Measurements from ENCODE around the gene EXOG. TPM values are rescaled to one million over a fixed set of nuclear protein-coding genes. Genes with fewer than 3 reads are reported as not detected.

The EXOG gene
- total and polyA plus RNA-seq, 2 of the 13 experiments (the other 11 are each of a cell fraction or from before 2014, with no cell fraction given): 5.5 to 9.5 TPM

- no peak for TF ChIP-seq LCORL (IDR thresholded peaks at IDR 0.05)
- peak; percentile 27; the same call in 1 of the 2 replicates for TF ChIP-seq LCORL (CRISPR knock-in tag; IDR thresholded peaks at IDR 0.05)
- no peak for TF ChIP-seq ZNF276 (CRISPR knock-in tag; IDR thresholded peaks at IDR 0.05; ENCODE audit: low read depth)
- TF ChIP-seq PCBP2 (optimal IDR thresholded peaks at IDR 0.05; ENCODE audit: low read depth, low read length, poor library complexity, severe bottlenecking): no peak
- no peak for TF ChIP-seq ARID3A (IDR thresholded peaks at IDR 0.05; ENCODE audit: low read depth, low read length)
- TF ChIP-seq PLSCR1 (CRISPR knock-in tag; IDR thresholded peaks at IDR 0.05; ENCODE audit: borderline replicate concordance): 0 out of 2 replicates have a peak, but pooled peaks have one; percentile 65
- TF ChIP-seq SP5 (CRISPR knock-in tag; IDR thresholded peaks at IDR 0.05; ENCODE audit: borderline replicate concordance, low read depth): 0 out of 2 replicates have a peak, but pooled peaks have one; percentile 15
- no peak for TF ChIP-seq PPARG (CRISPR knock-in tag; conservative IDR thresholded peaks at IDR 0.05)
- no peak for TF ChIP-seq BRD4 (CRISPR knock-in tag; IDR thresholded peaks at IDR 0.05)
- no peak for TF ChIP-seq FOXK2 (IDR thresholded peaks at IDR 0.05)
- TF ChIP-seq NRL (CRISPR knock-in tag; IDR thresholded peaks at IDR 0.05; ENCODE audit: borderline replicate concordance): peak; percentile 38; the same call in 1 of the 2 replicates
- no peak for TF ChIP-seq ASH2L (IDR thresholded peaks at IDR 0.05; ENCODE audit: insufficient read length, low read depth, low read length)
- 0 out of 2 replicates have a peak, but pooled peaks have one; percentile 29 for TF ChIP-seq ZBTB7A (CRISPR knock-in tag; IDR thresholded peaks at IDR 0.05)
- TF ChIP-seq XBP1 (CRISPR knock-in tag; IDR thresholded peaks at IDR 0.05): no peak
- no peak for TF ChIP-seq IKZF1 (IDR thresholded peaks at IDR 0.05)
- TF ChIP-seq CEBPZ (IDR thresholded peaks at IDR 0.05; ENCODE audit: low read length): no peak
- 0 out of 2 replicates have a peak, but pooled peaks have one; percentile 26 for TF ChIP-seq IKZF5 (CRISPR knock-in tag; IDR thresholded peaks at IDR 0.05)
- 0 out of 2 replicates have a peak, but pooled peaks have one; percentile 6 for TF ChIP-seq ZFP91 (CRISPR knock-in tag; IDR thresholded peaks at IDR 0.05; ENCODE audit: borderline replicate concordance)
- no peak for TF ChIP-seq TEAD3 (CRISPR knock-in tag; optimal IDR thresholded peaks at IDR 0.05; ENCODE audit: borderline replicate concordance)
These were observed 41.8 kb upstream of the EXOG start (continued) for GRCh38 chr3:38454178-38454883.
